IPS-18c (cell line): ENCODE data around the gene IL18R1.
A peak's percentile ranks its signal among the peaks of the same experiment; 100 is the strongest.
"Not testable (repeated sequence)": the region's sequence is repeated elsewhere in the genome, so short reads cannot be mapped to it uniquely, and the experiment has no call there.

ENCODE experiments used
- H3K4me3 ChIP-seq: 2 replicates; pipeline ENCODE4 v1.7.0; 2013; ENCODE audit warnings: low read depth, mild to moderate bottlenecking, low read length, moderate library complexity; ENCODE audit not compliant: insufficient read depth
- H3K9me3 ChIP-seq: one replicate; pipeline ENCODE4 v1.6.1; 2013; ENCODE audit warnings: mild to moderate bottlenecking, low read length, moderate library complexity; ENCODE audit not compliant: control insufficient read depth, insufficient read depth

IL18R1 gene

DNA sequence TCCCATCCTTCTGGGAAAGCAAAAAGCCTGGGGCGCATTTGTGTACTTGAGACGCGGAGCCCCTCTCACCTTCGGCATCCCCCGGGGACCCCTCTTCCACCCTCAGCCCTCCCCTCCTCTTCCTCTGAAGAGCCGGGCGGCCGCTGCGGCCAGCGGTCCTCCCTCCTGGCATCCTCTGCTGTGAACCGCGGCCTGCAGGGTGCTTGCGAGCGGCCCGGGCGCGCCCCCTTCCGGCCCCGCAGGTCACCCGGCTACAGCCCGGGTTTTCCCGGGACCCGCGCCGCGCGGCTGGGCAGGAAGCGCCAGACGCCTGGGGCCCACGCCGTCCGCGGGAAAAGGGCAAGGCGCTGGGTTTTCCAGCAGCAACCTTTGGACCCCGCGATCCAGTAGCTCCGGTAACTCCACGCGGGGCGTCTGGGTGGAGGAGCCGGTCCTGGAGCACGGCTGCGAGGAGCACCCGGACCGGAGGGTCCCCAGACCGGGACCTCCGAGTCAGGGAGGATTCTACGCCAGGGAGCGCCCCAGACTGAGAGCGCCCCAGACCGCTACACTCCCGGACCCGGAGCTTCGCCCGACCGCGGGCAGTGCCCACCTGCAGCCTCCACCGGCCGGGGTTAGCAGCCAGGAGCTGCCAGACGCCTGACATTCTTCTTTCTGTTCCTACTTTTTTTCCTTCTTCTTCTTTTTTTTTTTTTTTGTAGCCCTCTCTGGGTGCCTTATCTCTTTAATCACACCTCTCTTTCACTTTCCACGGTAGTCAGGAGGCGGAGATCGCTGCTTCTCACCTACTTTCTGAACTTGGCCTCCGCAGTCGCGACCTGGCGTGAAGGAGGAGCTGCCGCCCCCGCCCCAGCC lies at the start of gene IL18R1:
Gene IL18R1, plus strand, starts transcription at position 271 of the 855 bp plus-strand sequence. CDS start 6,865 bp downstream, outside the sequence.
- H3K4me3 ChIP-seq = peak within 1 kb of the TSS; percentile 69
- no peaks in the 10 kb centered on the region for H3K9me3 ChIP-seq

GRCh38 chr2:102306125-102306524 lies 49.5 kb upstream of the IL18R1 start:
- no peaks in the 10 kb centered on the region for H3K9me3 ChIP-seq
- H3K4me3 ChIP-seq = no peak overlapping the region

GRCh38 chr2:102310964-102311640 lies 44.5 kb upstream of the IL18R1 start, which contains the start of gene IL1RL1:
Gene IL1RL1 (plus strand): TSS chr2:102311563. CDS start chr2:102338265, 26,702 bp downstream.
- Histone ChIP-seq H3K4me3 (no peak within 1 kb of the TSS), H3K9me3 (no peaks in the 10 kb centered on the region)

DNA sequence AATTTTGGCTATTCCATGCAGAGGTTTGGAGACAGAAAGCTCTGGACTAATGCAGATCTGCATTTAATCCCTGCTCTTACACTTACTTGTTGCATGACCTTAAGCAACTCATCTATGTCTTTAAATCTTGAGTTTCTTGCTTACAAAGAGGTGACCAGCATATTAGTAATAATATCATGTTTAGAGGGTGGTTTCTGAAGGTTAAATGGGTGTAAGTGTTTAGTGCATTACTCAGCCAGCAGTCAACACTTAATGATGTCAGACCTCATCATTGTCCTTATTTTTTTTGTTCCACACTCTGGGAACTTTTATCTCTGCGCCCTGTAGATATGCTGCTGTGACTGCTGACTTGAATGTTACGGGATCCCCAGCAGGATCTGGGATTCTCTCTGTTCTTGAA lies 42.6 kb upstream of the IL18R1 start:
- Histone ChIP-seq H3K9me3 (no peaks in the 10 kb centered on the region), H3K4me3 (no peak overlapping the region)

DNA sequence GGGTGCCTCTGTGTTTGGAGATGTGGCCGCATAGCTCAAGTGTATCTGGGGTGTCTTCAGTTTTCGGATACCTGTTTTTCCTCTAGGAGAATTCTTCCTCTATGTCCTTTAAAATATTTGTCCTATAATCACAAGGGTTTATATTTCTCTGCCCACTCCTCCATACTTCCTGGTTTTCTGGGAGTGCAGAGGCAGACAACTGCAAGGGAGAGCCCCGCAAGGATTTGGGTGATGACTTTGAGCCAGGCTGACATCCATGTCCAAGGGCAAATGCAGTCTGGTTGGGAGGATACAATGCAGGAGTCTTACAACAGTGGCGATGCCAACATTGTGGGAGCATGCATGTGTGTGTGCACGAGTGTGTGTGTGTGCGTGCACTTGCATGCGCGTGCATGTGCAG lies 42.1 kb upstream of the IL18R1 start:
- Histone ChIP-seq H3K9me3 (no peaks in the 10 kb centered on the region), H3K4me3 (no peak overlapping the region)

DNA sequence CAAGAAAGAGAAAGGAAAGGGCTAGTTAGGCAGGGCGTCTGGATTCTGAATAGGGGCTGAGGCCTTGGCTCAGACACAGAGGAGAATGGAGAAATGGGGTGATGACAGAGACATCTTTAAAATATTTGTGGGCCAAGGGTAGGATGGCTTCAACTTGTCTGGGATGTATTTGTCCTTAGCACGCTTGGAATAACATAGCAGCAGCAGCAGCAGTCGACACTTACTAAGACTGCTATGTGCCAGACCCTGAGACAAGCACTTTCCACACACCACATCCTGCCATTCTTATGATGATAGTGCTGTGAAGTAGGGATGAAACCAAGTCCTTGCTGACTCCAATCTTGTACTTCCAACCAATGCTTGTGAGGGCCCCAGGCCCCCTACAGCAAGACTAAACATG lies 41.6 kb upstream of the IL18R1 start:
- Histone ChIP-seq H3K4me3 (no peak overlapping the region), H3K9me3 (no peaks in the 10 kb centered on the region)

- Histone ChIP-seq H3K9me3 (no peaks in the 10 kb centered on the region), H3K4me3 (no peak overlapping the region)
Measured at GRCh38 chr2:102315921-102316320, 39.7 kb upstream of the IL18R1 start.

DNA sequence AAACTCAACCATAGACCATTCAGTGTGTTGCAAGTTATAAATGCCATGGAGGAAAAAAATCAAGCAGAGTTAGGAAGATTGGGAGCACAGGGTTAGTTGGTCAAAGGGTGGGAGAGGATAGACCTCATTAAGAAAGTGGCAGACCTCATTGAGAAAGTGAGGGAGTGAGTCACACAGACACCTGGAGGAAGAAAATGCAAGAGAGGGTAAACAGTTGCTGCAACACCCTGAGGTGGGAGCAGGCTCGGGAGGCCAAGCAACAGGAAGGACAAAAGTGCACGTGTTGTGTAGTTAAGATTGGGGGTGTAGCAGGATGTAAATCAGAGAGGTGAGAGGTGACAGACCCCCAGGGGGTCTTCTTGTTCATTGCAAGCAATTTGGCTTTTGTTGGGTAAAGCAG lies 37.9 kb upstream of the IL18R1 start:
- H3K9me3 ChIP-seq = no peaks in the 10 kb centered on the region
- H3K4me3 ChIP-seq = no peak overlapping the region

DNA sequence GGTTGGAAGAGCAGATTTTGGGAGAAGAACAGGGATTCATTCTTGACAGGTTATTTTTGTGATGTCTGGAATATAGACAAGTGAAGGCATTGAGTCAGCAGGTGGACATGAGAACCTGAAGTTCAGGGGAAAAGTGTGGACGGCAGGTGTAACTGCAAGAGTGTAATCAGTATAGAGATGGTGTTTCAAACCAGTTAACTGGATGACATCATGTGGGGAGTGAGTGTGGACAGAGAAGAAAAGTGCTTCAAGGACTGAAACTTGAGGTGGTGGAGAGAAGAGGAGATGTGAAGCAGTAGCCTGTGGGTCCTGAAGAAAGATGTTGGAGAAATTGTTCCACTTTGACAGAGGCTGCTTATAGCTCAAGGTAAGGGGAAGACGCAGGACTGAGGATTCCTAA lies 37.2 kb upstream of the IL18R1 start:
- Histone ChIP-seq H3K4me3 (no peak overlapping the region), H3K9me3 (no peaks in the 10 kb centered on the region)

- Histone ChIP-seq H3K9me3 (no peaks in the 10 kb centered on the region), H3K4me3 (no peak overlapping the region)
Measured at GRCh38 chr2:102321941-102322719, 33.5 kb upstream of the IL18R1 start.

GRCh38 chr2:102324914-102325313 lies 30.7 kb upstream of the IL18R1 start:
- not testable (repeated sequence) for H3K9me3 ChIP-seq, H3K4me3 ChIP-seq

GRCh38 chr2:102331311-102331980 lies 24.1 kb upstream of the IL18R1 start:
- Histone ChIP-seq H3K4me3 (no peak overlapping the region), H3K9me3 (no peaks in the 10 kb centered on the region)

GRCh38 chr2:102334486-102334885 lies 21.1 kb upstream of the IL18R1 start:
- Histone ChIP-seq H3K9me3 (no peaks in the 10 kb centered on the region), H3K4me3 (no peak overlapping the region)

DNA sequence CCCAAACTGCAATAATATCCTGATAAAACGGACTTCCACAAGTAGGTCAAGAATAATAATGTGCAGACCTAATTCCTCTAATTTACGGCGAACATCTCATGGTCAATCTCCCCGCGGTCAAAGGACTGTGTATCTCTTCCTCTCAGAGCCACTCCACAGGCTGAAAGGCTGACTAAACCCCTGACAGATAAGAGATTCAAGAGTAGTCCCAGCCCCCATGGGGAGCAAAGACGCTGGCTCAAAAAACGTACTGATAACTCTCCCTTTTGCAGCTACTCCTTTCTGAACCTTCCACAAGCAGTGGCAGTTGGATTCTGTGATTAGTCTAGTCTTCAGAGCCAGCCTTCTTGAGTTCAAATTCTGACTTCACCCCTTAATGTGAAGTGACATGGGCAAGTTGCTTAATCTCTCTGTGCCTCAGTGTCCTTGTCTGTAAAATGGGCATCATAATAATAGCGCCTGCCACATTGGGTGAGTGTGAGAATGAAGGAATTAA lies 19.7 kb upstream of the IL18R1 start:
- Histone ChIP-seq H3K4me3 (no peak overlapping the region), H3K9me3 (no peaks in the 10 kb centered on the region)

DNA sequence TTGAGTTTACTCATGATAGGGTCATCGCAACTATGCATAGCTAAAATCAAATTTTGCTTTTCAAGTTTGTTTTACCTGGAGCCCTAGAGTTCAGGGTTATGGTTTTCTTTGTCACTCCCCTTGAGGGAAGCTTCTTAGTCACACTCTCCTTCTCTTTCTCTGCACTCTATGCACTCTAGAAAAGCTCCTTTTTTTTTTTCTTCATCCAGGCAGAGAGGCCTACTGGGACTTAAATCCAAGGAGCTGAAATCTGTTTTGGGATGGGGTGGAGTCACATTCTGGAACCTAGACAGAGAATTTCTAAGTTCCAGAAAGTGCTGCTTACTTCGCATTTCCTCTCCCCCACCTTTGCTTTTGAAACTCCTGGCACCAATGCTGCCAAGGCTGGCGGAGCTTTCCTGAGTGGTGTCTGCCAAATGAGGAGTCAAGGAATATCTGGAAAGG lies 19.1 kb upstream of the IL18R1 start:
- no peak overlapping the region for H3K4me3 ChIP-seq

GRCh38 chr2:102337012-102337411 lies 18.6 kb upstream of the IL18R1 start:
- Histone ChIP-seq H3K4me3 (no peak overlapping the region), H3K9me3 (no peaks in the 10 kb centered on the region)

More for the DNA sequence above, 19.1 kb upstream of the IL18R1 start:
- H3K9me3 ChIP-seq = no peaks in the 10 kb centered on the region
